HEK293T (cell line): Measurements from ENCODE around the gene NAALADL2.

ENCODE experiments used
- ARNT ChIP-seq: fragments of 450-650 bp; IDR thresholded peaks from 2 replicates; pipeline ENCODE4 v1.6.1; 2017; ENCODE audit warnings: mild to moderate bottlenecking
- FOXA1 ChIP-seq: fragments of 450-650 bp; IDR thresholded peaks from 2 replicates; pipeline ENCODE4 v1.6.1; 2016; ENCODE audit warnings: mild to moderate bottlenecking
- SUZ12 ChIP-seq: fragments of 450-650 bp; IDR thresholded peaks from 2 replicates; pipeline ENCODE4 v1.6.1; 2016; ENCODE audit warnings: mild to moderate bottlenecking

GRCh38 chr3:175731543-175731942, 872.4 kb downstream of the NAALADL2 start:
- no peak for TF ChIP-seq ARNT
- TF ChIP-seq SUZ12: no peak
- no peak for TF ChIP-seq FOXA1
